Progenitor cell of endocrine pancreas (in vitro differentiated cells): Measurements from ENCODE around the gene TEN1. TPM values are rescaled to one million over a fixed set of nuclear protein-coding genes. Genes with fewer than 3 reads are reported as not detected.

Experiments used
- DNase-seq: peaks from one replicate; pipeline ENCODE4 v3.0.0; 2021; ENCODE audit warnings: low spot score; ENCODE audit not compliant: unreplicated experiment
- H3K27ac Mint-ChIP-seq: 2 replicates; pipeline ENCODE4 v1.8.0; 2021; ENCODE audit warnings: mild to moderate bottlenecking, moderate library complexity, mixed read lengths
- H3K27me3 Mint-ChIP-seq: 2 replicates; pipeline ENCODE4 v1.8.0; 2021; ENCODE audit warnings: mixed read lengths
- H3K36me3 Mint-ChIP-seq: 2 replicates; pipeline ENCODE4 v1.8.0; 2022; ENCODE audit warnings: mixed read lengths; ENCODE audit not compliant: insufficient read depth
- H3K4me1 Mint-ChIP-seq: 2 replicates; pipeline ENCODE4 v1.8.0; 2021; ENCODE audit warnings: low read depth, mixed read lengths
- H3K4me3 Mint-ChIP-seq: 2 replicates; pipeline ENCODE4 v1.8.0; 2021; ENCODE audit warnings: low read depth, mild to moderate bottlenecking, moderate library complexity, mixed read lengths
- H3K9me3 Mint-ChIP-seq: 2 replicates; pipeline ENCODE4 v1.8.0; 2021; ENCODE audit warnings: low read depth, mixed read lengths
- total RNA-seq: library from RNA; stranded (reverse); gene quantifications from 2 replicates; pipeline ENCODE4 v1.2.1, GENCODE V29; 2021
- TF ChIP-seq, protein P1 (sequence below): fragments of 200-600 bp; sonication (generic); IDR thresholded peaks from one replicate; pipeline ENCODE4 v1.5.0; 2021; ENCODE audit warnings: antibody characterized with exemption, mild to moderate bottlenecking; ENCODE audit not compliant: unreplicated experiment

TEN1 gene
- total RNA-seq, 1 donor from 2014 or later = 19.8 TPM

GRCh38 chr17:75991396-75991795 lies 12.4 kb downstream of the TEN1 start:
- Mint-ChIP-seq H3K9me3 (no peaks in the 10 kb centered on the region), H3K36me3 (peaks cover 14% of the 10 kb centered on the region), H3K4me1 (no peaks in the 10 kb centered on the region), H3K27ac (no peak overlapping the region), H3K27me3 (no peaks in the 10 kb centered on the region), H3K4me3 (no peak overlapping the region)
- DNase-seq = no peak
- TF ChIP-seq, protein P1, sequence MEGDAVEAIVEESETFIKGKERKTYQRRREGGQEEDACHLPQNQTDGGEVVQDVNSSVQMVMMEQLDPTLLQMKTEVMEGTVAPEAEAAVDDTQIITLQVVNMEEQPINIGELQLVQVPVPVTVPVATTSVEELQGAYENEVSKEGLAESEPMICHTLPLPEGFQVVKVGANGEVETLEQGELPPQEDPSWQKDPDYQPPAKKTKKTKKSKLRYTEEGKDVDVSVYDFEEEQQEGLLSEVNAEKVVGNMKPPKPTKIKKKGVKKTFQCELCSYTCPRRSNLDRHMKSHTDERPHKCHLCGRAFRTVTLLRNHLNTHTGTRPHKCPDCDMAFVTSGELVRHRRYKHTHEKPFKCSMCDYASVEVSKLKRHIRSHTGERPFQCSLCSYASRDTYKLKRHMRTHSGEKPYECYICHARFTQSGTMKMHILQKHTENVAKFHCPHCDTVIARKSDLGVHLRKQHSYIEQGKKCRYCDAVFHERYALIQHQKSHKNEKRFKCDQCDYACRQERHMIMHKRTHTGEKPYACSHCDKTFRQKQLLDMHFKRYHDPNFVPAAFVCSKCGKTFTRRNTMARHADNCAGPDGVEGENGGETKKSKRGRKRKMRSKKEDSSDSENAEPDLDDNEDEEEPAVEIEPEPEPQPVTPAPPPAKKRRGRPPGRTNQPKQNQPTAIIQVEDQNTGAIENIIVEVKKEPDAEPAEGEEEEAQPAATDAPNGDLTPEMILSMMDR = no peak

DNA sequence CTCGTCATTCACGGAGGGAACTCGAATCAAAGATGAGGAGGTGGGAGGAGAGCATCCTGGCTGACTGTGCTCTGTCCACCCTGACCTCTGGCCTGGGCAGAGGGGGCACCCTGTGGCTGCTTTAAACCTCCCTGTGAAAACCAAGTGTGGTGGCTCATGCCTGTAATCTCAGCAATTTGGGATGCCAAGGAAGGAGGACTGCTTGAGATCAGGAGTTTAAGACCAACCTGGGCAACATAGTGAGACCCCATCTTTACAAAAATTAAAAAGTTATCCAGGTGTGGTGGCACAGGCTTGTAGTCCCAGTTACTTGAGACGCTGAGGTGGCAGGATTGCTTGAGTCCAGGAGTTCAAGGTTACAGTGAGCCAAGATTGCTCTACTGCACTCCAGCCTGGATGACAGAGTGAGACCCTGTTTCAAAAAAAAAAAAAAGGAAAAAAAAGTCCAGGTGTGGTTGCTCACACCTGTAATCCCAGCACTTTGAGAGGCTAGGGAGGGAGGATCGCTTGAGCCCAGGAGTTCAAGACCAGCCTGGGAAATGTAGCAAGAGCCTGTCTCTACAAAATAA lies 15.8 kb downstream of the TEN1 start:
- peaks cover 8% of the 10 kb centered on the region for H3K4me1 Mint-ChIP-seq
- H3K4me3 Mint-ChIP-seq = no peak overlapping the region
- H3K27ac Mint-ChIP-seq = no peak overlapping the region
- H3K36me3 Mint-ChIP-seq = peaks cover 17% of the 10 kb centered on the region
- TF ChIP-seq, protein P1 = no peak
- no peaks in the 10 kb centered on the region for H3K27me3 Mint-ChIP-seq
- no peaks in the 10 kb centered on the region for H3K9me3 Mint-ChIP-seq
- no peak for DNase-seq

DNA sequence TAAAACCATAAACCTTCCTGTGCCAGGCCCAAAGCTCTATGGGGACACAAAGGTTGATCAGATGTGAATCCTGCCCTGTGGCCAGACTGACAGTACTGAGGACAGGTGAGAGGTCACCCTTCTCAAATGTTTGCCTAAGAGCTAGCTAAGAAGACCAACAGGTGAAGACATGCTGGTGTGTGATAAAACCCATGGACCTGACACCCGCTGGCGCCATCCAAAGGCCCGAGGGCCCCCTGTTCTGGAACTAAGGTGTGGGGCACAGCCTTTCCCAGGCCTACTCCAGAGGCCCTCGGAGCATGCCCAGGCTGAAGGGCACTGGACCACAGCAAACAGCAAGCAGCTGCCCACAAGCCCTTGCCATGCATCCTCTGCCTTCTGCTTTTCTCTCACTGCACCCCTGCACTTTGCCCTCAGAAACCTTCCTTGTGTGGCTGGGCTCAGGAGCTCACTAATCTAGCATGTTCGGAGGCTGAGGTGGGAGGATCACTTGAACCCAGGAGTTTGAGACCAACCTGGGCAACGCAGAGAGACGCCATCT lies 16.4 kb downstream of the TEN1 start:
- no peak for DNase-seq
- Mint-ChIP-seq H3K4me3 (no peak overlapping the region), H3K27me3 (no peaks in the 10 kb centered on the region), H3K27ac (no peak overlapping the region), H3K9me3 (no peaks in the 10 kb centered on the region), H3K36me3 (peaks cover 17% of the 10 kb centered on the region), H3K4me1 (peaks cover 10% of the 10 kb centered on the region)
- TF ChIP-seq, protein P1 = no peak

- Mint-ChIP-seq H3K27ac (no peak overlapping the region), H3K4me1 (peaks cover 10% of the 10 kb centered on the region), H3K4me3 (no peak overlapping the region), H3K27me3 (no peaks in the 10 kb centered on the region), H3K36me3 (peaks cover 11% of the 10 kb centered on the region), H3K9me3 (no peaks in the 10 kb centered on the region)
- no peak for DNase-seq
- TF ChIP-seq, protein P1 = no peak
These were observed 17.9 kb downstream of the TEN1 start for GRCh38 chr17:75996665-75997590.

DNA sequence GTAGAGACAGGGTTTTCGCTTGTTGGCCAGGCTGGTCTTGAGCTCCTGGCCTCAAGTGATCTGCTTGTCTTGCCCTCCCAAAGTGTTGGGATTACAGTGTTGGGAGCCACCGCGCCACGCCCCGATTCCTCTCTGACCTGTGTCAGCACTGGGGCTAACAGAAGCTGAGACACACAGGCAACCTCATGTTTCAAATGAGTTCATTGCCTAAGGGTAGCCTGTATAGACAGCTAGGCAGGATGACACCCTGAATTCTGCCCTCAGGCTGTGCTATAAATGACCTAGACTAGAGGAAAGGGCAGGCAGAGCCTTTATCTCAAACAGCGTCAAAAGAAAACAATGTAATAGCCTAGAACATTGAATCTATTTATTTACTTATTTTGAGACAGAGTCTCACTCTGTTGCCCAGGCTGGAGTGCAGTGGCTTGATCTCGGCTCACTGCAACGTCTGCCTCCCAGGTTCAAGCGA lies 19.3 kb downstream of the TEN1 start:
- Mint-ChIP-seq H3K27ac (no peak overlapping the region), H3K4me1 (peaks cover 13% of the 10 kb centered on the region), H3K27me3 (no peaks in the 10 kb centered on the region), H3K4me3 (no peak overlapping the region), H3K36me3 (peaks cover 11% of the 10 kb centered on the region), H3K9me3 (no peaks in the 10 kb centered on the region)
- TF ChIP-seq, protein P1 = no peak
- no peak for DNase-seq
